RWPE1 (cell line): Measurements from ENCODE around the gene FBLIM1.

Experiments used
- CTCF ChIA-PET: fragments of 350-600 bp; sonication (Branson Sonifier 250); formaldehyde crosslinking; extraction: SDS; loops from one replicate; lab custom pipeline; 2021; lab: Yijun Ruan, JAX
- POLR2A ChIA-PET: fragments of 400-600 bp; formaldehyde crosslinking; extraction: SDS; loops from one replicate; lab custom pipeline; 2020; ENCODE audit warnings: antibody characterized with exemption; ENCODE audit not compliant: low non-redundant PET; lab: Yijun Ruan, JAX
- DNase-seq: peaks from one replicate; pipeline ENCODE4 v3.0.0; 2012; ENCODE audit warnings: low spot score
- H3K27ac ChIP-seq: fragments of 450-650 bp; 2 replicates; pipeline ENCODE4 v1.5.1; 2017
- TF ChIP-seq, protein P1 (sequence below): fragments of 450-650 bp; conservative IDR thresholded peaks from 2 replicates; pipeline ENCODE4 v1.5.1; 2017; ENCODE audit warnings: low read depth, mild to moderate bottlenecking

Gene FBLIM1

DNA sequence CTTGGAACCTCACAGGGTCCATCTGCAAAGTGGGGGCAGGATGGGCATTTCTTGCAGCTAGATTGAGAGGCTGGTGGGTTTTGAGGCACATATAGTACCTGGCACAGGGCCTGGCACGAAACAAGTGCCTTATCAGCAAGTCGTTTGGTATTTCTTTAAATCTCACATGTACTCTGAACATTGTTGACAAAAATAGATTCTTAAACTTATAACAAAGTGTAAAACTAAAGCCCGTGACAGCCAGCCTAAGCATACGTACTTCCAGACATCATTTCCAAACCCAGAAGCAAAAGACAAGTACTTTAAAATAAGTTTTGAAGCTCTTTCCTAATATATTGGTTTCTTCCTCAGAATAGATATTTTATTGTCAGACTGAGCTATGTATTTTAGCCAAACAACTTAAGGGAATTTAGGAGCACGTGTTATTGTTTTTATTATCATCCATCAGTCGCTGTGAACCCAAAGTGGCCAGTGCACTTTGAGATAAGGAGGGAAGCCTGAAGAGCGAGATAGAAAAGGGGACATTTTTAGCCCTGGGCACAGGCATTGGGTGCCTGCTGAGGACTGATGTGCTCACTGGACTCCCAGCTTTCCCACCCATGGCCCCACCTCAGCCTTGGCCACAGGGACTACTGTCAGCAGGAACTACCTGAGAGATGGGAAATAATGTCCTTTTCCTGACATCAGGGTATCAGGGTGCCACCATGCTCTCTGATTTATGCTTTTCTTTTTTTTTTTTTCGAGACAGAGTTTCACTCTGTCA is 3.0 kb downstream of the FBLIM1 start:
- peak overlapping the region; percentile 98 for H3K27ac ChIP-seq
- TF ChIP-seq, protein P1, sequence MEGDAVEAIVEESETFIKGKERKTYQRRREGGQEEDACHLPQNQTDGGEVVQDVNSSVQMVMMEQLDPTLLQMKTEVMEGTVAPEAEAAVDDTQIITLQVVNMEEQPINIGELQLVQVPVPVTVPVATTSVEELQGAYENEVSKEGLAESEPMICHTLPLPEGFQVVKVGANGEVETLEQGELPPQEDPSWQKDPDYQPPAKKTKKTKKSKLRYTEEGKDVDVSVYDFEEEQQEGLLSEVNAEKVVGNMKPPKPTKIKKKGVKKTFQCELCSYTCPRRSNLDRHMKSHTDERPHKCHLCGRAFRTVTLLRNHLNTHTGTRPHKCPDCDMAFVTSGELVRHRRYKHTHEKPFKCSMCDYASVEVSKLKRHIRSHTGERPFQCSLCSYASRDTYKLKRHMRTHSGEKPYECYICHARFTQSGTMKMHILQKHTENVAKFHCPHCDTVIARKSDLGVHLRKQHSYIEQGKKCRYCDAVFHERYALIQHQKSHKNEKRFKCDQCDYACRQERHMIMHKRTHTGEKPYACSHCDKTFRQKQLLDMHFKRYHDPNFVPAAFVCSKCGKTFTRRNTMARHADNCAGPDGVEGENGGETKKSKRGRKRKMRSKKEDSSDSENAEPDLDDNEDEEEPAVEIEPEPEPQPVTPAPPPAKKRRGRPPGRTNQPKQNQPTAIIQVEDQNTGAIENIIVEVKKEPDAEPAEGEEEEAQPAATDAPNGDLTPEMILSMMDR: no peak
- POLR2A ChIA-PET: interaction anchor here (0.5 to 0.7 kb wide), 2 partner anchors 29 to 70 kb away, joined by 3 to 5 read pairs; no protein-coding TSS in a partner anchor
- DNase-seq: no peak
- CTCF ChIA-PET: no interaction called here

DNA sequence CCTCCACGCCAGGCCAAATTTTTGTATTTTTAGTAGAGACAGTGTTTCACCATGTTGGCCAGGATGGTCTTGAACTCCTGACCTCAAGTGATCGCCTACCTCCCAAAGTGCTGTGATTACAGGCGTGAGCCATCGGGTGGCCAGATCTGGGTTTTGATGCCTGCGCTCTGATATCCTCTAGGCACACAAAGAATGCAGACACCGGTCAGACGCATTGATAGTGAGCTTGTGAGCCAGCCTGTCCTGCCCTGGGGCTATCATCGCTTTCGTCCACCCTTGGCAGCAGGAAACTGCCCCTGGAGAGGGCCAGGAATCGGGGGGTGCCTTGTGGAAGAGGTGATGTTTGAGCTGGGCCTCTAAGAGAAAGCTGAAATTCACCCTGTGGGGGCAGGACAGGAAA is 4.0 kb downstream of the FBLIM1 start:
- CTCF ChIA-PET: no interaction called here
- peak overlapping the region; percentile 98 for H3K27ac ChIP-seq
- POLR2A ChIA-PET: interaction anchor here (0.7 kb wide), 1 partner anchor 30 kb away, joined by 3 read pairs; no protein-coding TSS in a partner anchor
- no peak for DNase-seq
- TF ChIP-seq, protein P1: no peak

DNA sequence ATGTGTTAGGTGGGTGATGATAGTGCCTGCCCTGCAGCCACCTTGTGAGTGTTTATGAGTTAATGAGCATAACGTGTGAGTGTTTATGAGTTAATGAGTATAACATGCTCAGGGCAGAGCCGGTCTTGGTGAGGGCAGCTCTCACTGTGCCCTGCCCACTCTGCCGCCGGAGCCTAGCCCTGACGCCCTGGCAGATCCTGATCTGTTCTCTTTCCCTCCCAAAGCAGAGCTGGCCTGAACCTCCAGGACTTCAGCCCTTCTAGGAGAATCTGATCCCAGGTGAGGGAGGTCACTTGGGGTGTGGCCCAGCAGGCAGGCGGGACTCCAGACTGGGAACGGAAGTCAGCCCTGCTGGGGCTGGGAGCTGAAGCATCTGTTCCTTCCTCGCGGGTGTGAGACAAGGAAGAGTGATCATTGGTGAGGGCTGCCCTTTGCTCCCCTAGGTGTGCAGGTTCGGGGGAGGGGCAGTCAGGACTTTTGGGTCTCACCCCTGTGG is 5.7 kb downstream of the FBLIM1 start:
- TF ChIP-seq, protein P1: no peak
- POLR2A ChIA-PET: no interaction called here
- CTCF ChIA-PET: no interaction called here
- peak; percentile 83 for DNase-seq
- peak overlapping the region; percentile 98 for H3K27ac ChIP-seq

DNA sequence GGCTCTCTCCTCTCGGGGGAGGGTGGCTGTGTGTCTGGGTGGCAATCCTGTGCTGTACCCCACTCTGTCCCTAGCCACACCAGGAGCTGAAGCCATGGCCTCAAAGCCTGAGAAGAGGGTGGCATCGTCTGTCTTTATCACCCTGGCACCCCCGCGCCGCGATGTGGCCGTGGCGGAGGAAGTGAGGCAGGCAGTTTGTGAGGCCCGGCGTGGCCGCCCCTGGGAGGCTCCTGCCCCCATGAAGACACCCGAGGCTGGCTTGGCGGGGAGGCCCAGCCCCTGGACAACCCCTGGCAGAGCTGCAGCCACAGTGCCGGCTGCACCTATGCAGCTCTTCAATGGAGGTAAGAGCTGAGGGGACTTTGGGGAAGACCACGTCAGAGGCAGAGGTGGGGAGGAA is 6.3 kb downstream of the FBLIM1 start:
- TF ChIP-seq, protein P1: no peak
- ChIA-PET POLR2A (interaction anchor here (0.6 kb wide), 1 partner anchor 162 kb away, joined by 3 read pairs; no protein-coding TSS in a partner anchor), CTCF (no interaction called here)
- H3K27ac ChIP-seq: peak overlapping the region; percentile 98
- DNase-seq: no peak

DNA sequence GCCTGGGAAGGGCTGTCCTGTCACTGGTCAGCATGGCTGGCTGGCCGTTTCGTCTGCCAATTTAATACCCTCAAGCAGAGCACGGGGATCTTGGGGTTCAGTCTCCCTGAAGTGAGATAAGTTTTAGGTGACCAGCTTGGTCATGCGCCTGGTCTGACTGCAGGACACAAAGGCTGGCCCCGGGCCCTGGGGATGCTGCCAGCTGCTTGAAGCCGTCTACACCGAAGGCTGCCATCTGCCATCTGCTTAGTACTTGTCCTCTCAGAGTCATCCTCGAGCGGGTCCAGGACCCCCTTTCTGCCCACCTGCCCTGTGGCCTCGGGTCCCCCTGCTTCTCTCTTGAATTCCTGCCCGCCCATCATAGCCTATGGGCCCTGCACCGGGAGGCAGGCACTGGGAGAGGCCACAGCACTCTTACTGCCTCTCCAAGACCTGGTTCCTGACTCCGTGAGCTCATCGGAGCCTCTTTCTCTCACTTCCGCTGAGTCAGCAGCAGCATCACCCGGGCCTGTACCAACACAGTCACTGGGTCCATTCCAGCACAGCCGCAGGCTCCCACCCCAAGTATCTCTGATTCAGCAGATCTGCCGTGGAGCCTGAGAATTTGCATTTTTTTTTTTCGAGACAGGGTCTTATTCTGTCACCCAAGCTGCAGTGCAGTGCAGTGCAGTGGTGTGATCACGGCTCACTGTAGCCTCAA is 7.0 kb downstream of the FBLIM1 start:
- ChIA-PET CTCF (no interaction called here), POLR2A (interaction anchor here (0.5 kb wide), 1 partner anchor 68 kb away, joined by 5 read pairs; no protein-coding TSS in a partner anchor)
- peak overlapping the region; percentile 98 for H3K27ac ChIP-seq
- TF ChIP-seq, protein P1: no peak
- peak; percentile 97 for DNase-seq

DNA sequence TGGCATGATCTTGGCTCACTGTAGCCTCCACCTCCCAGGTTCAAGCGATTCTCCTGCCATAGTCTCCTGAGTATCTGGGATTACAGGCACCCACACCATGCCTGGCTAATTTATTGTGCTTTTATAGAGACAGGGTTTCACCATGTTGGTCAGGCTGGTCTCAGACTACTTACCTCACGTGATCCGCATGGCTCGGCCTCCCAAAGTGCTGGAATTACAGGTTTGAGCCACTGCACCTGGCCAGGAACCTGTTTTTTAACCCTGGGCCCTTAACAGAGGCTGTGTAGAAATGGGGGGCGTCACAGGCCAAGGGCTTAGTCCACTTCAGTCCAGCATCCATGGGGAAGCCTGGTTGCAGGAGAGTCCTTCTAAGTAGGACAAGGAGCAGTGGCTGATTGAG is 9.3 kb downstream of the FBLIM1 start:
- POLR2A ChIA-PET: no interaction called here
- TF ChIP-seq, protein P1: no peak
- no peak for DNase-seq
- peak overlapping the region; percentile 98 for H3K27ac ChIP-seq
- CTCF ChIA-PET: no interaction called here
